GM18951 (cell line): Measurements from ENCODE around the gene MMP26.
"Not testable (repeated sequence)": the region's sequence is repeated elsewhere in the genome, so short reads cannot be mapped to it uniquely, and the experiment has no call there.

Source experiments
- POLR2A ChIP-seq: IDR thresholded peaks from 4 replicates; pipeline ENCODE4 v1.6.1; 2011; ENCODE audit warnings: mild to moderate bottlenecking; ENCODE audit not compliant: insufficient read length, insufficient read depth; ENCODE audit errors: extremely low read depth
- in situ Hi-C: fragments of 300-500 bp; cut with MboI; formaldehyde crosslinking; loops from one replicate; pipeline ENCODE4 v1.12.0; 2022; ENCODE audit warnings: low sequenced_read_pairs, mixed read lengths, inconsistent platforms; ENCODE audit not compliant: unreplicated experiment

Gene MMP26

DNA sequence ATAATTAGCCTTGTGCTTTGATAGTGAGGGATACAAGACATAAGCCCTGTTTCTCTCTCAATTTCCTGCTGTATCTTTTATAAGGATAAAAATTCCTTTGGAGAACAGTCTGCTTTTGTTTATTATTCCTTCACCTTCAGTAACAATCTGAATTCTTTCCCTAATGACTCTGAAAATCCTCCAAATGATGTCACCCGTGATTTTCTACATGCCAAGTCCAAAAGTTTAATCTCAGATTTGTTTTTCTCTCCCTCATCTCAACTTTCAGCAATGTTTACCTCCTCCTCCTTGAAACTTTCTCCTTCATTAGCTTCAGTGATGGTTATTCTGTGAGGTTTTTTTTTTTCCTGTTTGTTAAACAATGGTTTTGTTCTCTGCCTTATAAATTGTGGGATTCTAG lies 9.1 kb upstream of the MMP26 start:
- TF ChIP-seq POLR2A: no peak
- in situ Hi-C loops: no loop called here

DNA sequence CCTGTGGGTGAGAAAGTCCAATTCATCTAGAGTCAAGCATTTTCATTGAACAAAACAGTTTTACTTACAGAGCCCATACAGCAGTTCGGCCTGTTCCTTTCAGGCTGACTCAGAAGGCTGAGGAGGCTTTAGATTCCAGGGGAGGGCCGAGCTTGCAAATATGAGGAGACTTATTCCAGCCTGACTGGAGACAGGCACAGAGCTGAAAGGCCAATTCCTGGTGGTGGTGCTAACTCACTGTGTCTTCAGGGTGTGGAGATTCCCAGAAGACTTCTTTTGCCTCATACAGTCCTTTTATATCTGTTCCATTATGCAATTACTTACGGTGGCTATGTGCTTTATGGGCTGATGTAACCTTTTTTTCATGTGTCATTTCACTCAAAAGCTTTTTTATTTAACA lies 7.0 kb upstream of the MMP26 start, which contains the start of gene OR51E2:
TSS of gene OR51E2 (minus strand) at position 269 of the 400 bp plus-strand sequence. CDS start 15,142 bp downstream, outside the sequence.
- in situ Hi-C loops: no loop called here
- TF ChIP-seq POLR2A: no peak

DNA sequence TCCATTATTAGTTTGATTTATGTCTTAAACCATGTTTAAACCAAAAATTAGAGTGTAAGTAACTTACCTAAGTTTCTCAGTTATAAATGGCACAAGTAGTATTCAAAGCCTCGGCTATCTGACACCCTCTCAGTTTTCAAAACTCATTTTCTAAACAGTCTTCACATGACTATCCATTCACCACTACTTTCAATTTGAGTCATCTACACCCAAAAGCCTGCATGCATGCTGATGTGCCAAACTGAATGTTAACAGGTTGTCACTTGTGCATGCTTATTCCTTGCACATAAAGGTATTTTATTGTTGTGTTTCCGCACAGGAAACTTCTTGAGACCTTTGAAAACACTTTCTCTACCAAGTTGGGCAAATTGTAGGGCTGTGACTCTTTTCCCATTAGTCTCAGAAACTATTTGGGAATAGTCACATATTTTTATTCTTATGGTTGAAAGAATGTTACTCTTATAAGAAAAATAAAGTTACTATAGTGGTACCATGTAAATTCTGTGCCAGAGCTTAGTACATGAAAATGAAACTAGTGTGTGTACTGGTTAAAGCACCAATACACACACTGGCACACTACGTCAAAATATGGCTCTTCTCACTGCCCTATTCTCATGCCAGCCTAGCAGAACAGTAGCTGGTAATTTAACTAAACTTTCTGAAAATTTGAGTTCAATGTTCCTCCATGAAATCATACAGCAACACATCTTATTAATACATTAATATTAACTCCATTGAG lies 4.7 kb upstream of the MMP26 start:
- in situ Hi-C loops: no loop called here
- TF ChIP-seq POLR2A: no peak

DNA sequence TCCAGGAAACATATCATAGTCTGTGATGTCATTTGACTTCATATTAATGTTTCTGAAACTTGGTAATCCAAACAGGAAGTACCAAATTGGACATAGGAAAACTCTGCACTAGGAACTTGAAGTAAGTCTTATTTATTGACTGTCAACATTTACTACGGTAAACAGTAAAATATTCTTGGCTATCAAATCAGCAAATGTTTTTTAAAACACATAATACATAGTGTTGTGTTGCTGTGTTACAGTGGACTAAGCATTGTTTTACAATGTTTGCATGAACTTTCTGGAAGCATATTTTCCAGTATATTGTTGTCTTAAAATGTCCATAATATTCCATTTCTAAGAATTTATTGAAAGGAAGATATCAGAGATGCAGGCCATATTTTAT lies 4.2 kb upstream of the MMP26 start:
- TF ChIP-seq POLR2A: no peak
- in situ Hi-C loops: no loop called here

DNA sequence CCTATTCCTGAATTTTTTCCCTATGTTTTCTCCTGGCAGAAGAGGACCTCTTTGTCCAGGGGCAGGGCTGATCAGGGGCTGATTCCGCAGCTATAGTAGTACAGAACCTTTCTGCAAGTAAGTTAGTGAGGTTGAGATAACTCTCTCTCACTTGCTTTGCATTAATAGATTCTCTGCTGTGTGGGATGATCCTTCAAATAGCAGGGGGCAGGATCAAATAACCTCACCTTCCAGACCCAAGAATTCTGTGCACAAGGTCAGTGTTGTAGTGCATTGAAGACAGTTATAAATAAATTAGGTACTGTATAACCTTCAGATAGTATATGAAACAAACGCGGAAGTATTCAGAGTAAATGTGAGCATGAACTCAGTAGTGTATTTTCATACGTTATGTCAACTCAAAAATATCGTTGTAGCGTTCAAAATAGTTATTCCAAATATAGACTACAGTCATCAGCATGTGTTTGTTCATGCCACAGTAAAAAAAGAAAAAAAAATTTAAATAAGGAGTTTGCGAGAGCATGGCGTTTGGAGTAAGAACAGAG lies 278 bp downstream of the MMP26 start:
- in situ Hi-C loops: no loop called here
- no peak for TF ChIP-seq POLR2A

DNA sequence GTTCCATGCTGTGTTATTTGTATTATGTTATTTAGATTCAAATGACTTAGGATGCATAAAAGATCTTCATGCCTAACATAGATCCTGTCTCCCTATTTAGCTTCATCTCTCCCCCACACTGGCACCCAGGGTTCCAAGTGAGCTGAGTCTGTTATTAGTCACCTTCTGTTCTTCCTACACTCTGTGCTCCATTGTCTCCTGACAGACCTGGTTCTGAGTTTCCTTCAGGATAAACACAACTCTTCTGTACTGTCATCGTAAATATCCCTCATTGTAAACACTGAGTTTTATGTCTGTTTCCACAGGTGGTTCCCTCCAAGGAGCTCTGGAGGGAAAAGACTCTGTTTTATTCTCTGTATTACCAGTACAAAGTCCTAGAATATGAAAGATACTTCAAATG lies 8.7 kb downstream of the MMP26 start:
- no peak for TF ChIP-seq POLR2A
- in situ Hi-C loops: no loop called here

DNA sequence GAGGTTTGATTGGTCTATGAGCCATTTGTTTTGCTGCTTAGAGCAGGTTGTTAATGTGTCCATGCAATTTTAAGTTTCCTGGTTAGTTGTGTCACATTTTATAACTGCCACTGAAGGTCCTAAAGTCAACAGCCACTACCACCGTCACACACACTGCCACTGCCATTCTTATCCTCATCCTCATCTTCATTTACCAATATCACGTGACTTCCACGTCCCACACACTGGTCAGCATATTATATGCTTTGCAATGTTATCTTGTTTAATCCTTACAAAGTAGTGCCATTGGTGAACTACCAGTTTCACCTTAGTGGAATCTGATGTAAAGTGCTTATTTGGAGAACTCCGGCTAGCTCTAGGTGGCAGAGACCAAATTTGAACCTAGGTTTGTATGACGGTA lies 9.7 kb downstream of the MMP26 start:
- TF ChIP-seq POLR2A: no peak
- in situ Hi-C loops: no loop called here

DNA sequence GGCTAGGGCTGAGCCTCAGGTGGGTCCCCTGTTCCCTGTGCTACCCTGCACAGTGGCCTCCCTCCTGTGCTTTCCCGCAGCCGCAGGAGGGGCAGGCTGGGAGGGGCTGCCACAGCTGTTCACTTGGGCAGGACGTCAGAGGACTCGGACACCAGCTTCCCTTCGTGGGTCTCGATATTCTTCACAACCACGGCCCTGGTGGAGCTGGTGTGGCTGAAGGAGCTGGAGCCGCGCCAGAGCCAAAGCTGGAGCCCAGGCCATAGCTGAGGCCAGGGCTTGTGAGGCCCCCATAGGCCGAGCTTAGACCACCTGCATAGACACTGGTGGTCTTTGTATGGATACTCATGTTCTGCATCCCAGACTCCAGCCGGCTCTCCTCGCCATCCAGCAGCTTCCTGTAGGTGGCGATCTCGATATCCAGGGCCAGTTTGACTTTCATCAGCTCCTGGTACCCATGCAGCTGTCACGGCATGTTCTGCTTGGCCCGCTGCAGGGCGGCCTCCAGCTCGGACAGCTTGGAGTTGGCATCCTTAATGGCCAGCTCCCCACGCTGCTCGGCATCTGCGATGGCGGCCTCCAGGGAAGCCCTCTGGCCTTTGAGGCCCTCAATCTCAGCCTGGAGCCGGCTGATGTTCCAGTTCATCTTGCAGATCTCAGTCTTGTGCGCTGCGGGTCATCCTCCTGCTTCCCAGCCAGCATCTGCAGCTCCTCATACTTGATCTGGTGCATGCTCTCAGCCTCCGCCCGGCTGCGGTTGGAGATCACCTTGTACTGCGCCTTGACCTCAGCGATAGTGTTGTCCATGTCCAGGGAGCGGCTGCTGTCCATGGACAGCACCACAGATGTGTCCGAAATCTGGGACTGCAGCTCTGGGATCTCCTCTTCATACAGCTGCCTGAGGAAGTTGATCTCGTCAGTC lies 18.3 kb downstream of the MMP26 start:
- in situ Hi-C loops: not testable (repeated sequence)

DNA sequence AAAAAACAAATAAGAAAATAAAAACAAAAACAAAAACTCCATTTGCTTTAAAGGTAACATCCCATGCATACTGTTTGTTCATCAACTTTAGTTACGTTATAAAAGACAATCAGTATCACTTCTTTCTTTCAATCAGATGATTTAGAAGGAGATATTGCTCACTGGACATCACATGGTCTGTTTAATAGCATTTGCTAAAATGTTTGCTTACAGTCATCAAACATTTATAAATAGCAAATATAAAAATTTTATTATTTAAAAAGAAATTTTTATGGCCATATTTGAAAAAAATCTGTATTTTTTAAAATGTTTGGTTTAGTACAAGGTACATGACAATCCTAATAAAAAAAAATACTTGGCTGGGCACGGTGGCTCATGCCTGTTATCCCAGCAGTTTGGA lies 22.6 kb downstream of the MMP26 start:
- TF ChIP-seq POLR2A: no peak
- in situ Hi-C loops: no loop called here

DNA sequence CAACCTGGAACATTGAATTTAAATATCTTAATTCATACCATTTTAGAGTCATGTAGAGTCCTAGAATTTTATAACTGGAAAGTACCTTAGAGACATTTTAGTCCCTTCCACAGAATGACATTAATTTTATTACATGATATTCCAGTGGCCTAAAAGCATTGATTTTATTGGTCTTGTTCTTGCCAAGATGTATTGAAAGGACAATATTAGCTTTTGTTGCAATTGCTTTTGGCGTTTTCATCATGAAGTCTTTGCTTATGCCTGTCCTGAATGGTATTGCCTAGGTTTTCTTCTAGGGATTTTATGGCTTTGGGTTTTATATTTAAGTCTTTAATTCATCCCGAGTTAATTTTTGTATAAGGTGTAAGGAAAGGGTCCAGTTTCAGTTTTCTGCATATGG lies 36.2 kb downstream of the MMP26 start:
- TF ChIP-seq POLR2A: no peak
- in situ Hi-C loops: no loop called here

DNA sequence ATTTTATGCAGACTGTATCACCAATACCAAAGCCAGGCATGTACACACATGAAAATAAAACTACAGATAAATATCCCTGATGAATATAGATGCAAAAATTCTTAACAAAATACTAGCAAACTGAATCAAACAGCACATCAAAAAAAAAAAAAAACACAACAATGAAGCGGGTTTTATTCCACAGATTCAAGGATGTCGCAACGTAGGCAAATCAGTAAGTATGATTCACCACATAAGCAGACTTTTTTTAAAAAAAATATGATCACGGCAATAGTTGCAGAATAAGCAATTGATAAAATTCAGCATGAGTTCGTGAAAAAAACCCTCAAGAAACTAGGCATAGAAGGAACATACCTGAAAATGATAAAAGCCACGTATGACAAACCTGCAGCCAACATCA lies 43.9 kb downstream of the MMP26 start:
- no peak for TF ChIP-seq POLR2A
- in situ Hi-C loops: no loop called here

DNA sequence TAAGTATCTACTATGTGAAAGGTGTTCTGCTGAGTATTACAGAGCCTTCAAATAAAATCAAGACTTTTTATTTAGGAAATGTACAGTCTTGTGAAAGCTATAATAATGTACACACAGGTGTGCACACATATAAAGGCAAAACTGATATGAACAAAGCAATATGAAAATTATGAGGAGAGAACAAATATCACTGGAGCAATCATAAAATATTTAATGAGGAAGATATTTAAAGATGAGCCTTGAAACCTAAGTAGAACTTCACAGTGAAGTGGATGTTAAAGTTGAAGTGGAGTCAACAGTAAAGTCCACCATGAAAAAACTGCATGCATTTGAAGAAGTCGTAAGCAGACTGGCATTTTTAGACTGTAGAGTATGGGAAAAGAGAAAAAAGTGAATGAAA lies 46.6 kb downstream of the MMP26 start:
- no peak for TF ChIP-seq POLR2A
- in situ Hi-C loops: no loop called here
